Posterior vena cava (tissue), 2 donors: ENCODE measurements around the gene PDCD6IP. TPM values are rescaled to one million over a fixed set of nuclear protein-coding genes. Genes with fewer than 3 reads are reported as not detected.

ENCODE experiments used
- DNase-seq: peaks from one replicate; pipeline ENCODE4 v3.0.0-alpha.2; 2020; ENCODE audit warnings: low spot score
- intact Hi-C, 2 donors: fragments of 100-400 bp; cut with DNase I; formaldehyde crosslinking; loops; one replicate each; pipeline versions ENCODE4 v1.14.1 to v1.14.2; 2022 to 2023
- total RNA-seq, 2 donors: library from RNA; stranded (reverse); fragmentation: NEBNext Ultra II Directional; extraction: Animal tissue kit (Norgen Biotek cat#: 25700); gene quantifications; one replicate each; pipeline ENCODE4 v1.2.1, GENCODE V29; 2021
- donor health status: DM: yes; HTN: yes; CAD: no.
- donor health status: DM: yes; HTN: yes; CAD: no.

PDCD6IP gene
- total RNA-seq, 2 donors from 2014 or later: 165 to 222 TPM

GRCh38 chr3:33914212-33914611, 115.8 kb downstream of the PDCD6IP start:
- DNase-seq: no peak
- intact Hi-C loops: no loop called here

DNA sequence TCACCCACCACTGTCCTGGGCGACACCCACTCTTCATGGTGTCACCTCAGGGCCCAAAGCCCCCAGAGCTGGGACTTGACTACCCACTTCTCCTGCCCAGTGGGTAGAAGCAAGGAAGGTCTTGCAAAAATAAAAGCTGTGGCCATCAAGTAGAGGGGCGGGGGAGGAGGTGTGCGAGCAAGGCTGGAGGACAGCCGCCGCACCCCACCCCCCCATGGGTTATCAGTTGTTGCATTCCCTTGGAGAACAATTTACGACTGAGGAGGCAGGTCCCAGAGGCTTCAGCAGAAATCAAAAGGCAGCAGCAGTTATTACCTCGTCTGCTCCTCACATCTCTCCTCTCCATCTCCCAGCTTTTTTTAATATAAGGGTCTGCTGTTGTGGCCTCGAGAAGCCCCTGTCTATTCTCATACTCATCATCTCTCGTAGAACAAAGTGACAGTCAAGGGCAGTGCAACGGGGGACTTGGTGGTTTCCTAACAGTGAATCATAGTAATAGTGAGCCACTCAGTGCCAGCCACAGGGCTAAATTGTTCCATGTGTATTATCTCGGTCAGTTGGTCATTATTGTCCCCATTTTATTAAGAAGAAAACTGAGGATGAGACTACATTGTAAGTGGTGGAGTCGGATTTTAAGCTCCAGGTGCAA, 116.4 kb downstream of the PDCD6IP start:
- intact Hi-C loops: no loop called here
- DNase-seq: no peak

DNA sequence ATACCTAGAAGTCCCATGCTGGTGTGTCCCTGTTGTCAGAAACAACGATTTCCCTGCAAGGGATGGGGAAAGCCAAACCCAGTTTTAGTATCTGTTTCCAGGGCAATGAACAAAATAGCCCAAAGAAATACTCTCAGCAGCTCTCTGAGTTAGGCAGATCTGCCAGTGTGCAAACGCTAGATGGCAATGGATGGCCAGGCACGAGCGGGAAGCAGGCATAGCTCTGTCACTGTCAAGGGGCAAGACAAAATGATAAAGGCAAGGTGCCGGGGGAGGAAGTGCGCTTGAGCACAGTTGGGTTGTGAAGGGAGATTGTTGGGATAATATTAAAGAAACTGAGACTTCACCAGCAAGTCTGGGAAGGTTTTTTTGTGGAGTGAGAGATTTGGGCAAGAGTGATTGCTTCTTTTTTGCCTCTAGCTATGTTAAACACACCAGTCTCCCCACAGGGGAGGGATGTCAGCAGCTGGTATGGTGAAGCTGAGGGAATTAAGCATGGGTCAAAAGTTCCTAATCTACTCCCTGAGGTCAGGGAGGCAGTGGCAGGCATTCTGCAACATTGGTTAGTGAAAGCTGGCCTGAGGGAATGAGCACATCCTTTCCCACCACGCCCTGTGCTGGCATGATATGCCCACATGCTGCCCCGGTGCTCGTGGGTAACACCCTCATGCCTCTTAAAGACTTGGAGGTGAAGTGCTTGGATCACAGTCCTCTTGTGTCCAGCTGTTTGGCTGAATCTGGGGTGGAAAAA, 117.5 kb downstream of the PDCD6IP start:
- intact Hi-C loops: no loop called here
- DNase-seq: no peak

DNA sequence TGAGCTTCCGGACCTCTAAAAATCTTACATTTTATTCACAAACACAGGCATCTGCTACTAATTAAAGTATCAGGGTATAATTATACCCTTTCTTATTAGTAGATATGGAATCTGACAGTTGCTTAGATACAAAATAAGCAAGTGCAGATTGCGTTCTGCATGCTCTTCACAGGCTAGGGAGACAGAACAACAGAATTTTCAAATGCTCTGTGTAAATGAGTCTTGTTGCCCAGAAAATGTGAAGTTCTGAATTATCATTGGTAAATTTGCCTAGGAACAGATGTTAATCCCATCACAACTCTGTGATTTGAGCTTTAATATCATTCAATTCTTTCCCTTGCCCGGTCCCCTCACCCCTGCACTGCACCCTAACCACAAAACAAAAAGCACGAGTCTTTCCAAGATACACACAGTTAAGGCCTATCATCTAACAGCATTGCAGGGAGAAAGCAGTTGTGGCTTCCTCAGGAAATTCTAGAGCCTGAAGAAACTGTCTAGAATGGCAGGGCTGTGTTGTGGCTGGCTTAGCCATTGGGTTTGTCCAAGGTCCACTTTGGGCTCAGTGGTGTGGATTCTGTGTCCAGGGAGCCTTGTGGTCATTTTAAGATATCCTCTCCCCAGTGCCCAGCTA, 119.8 kb downstream of the PDCD6IP start:
- DNase-seq: no peak
- intact Hi-C loops: no loop called here

Other genes starting within 250 kb of the PDCD6IP start
- gene CLASP2, start 80.4 kb upstream of the PDCD6IP start, total RNA-seq: 100 to 1,000 TPM in 1 of 2 donors, 10 to 100 TPM in 1; 75.3 to 145 TPM